Measurements from ENCODE around the gene DNAJC6.
"Not testable (repeated sequence)": the region's sequence is repeated elsewhere in the genome, so short reads cannot be mapped to it uniquely, and the experiment has no call there.

The DNAJC6 gene

GRCh38 chr1:65435987-65436386 is 126.6 kb downstream of the DNAJC6 start:
- no peak for DNase-seq

GRCh38 chr1:65437616-65438015 is 128.3 kb downstream of the DNAJC6 start:
- DNase-seq, result no peak

GRCh38 chr1:65440322-65440900 is 131.1 kb downstream of the DNAJC6 start:
- DNase-seq, result no peak

- no peak for DNase-seq
These were observed 131.6 kb downstream of the DNAJC6 start for GRCh38 chr1:65440915-65441314.

GRCh38 chr1:65441464-65441863 is 132.1 kb downstream of the DNAJC6 start:
- no peak for DNase-seq

- no peak for DNase-seq
These were observed 133.1 kb downstream of the DNAJC6 start for GRCh38 chr1:65442442-65442841.

GRCh38 chr1:65443647-65444046 is 134.3 kb downstream of the DNAJC6 start:
- no peak for DNase-seq

- DNase-seq, result no peak
These were observed 134.8 kb downstream of the DNAJC6 start for GRCh38 chr1:65444128-65444640.

GRCh38 chr1:65445837-65446236 is 136.5 kb downstream of the DNAJC6 start:
- no peak for DNase-seq

GRCh38 chr1:65449214-65449823 is 140.0 kb downstream of the DNAJC6 start:
- DNase-seq, result no peak

- DNase-seq, result not testable (repeated sequence)
These were observed 146.3 kb downstream of the DNAJC6 start for GRCh38 chr1:65455678-65456077.

GRCh38 chr1:65456481-65456880 is 147.1 kb downstream of the DNAJC6 start:
- DNase-seq, result no peak

GRCh38 chr1:65457868-65458267 is 148.5 kb downstream of the DNAJC6 start:
- DNase-seq, result peak in 2 of 6 experiments; percentile 6 to 9

- DNase-seq, result no peak
These were observed 149.5 kb downstream of the DNAJC6 start for GRCh38 chr1:65458730-65459396.

GRCh38 chr1:65459397-65459768 is 150.0 kb downstream of the DNAJC6 start:
- DNase-seq, result peak in 1 of 6 experiments; percentile 5
